Glomerular visceral epithelial cell (primary cell): ENCODE results near the gene ATG10.
A peak's percentile ranks its signal among the peaks of the same experiment; 100 is the strongest.
"Not testable (repeated sequence)": the region's sequence is repeated elsewhere in the genome, so short reads cannot be mapped to it uniquely, and the experiment has no call there.

Experiments
- DNase-seq: peaks from one replicate; pipeline ENCODE4 v3.0.0-alpha.2; 2016; ENCODE audit errors: extremely low spot score

The ATG10 gene

DNA sequence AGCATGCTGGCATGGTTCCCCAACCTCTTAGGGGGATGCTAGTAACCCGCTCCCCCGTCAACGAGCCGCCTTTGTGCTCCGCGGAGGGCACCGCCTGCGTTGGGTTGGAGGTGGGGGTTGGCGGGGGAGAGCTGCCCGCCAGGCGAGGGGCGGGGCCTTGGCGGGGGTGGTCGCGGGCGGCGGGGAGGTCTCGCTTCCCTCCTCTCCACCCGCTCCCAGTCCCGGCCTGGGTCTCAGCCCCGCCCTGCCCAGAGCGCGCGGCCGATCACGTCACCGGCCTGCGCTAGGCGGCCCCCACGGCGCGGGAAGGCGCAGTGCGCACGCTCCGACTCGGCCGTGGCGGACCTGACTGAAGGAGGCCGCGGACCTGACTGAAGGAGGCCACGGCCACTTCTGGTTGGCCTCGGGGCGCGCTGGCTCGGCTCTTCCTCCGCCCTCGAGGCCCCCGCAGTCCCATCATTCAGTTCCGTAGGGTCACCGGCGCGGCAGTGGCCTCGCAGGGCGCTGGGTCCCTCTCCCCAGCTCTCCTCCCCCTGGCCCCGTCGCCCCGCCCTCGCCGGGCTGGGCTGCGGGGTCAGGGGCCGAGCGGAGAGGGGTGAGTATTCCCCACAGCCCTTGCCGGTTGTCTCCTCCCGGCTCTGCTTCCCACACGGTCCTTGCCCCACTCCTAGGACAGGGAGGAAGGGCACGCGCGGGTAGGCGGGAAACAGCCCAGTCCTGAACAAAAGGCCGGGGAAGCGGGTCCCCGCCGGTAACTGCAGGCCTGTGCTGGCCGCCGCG is at the start of gene ATG10:
Gene ATG10, plus strand, starts transcription at position 312 of the 780 bp plus-strand sequence. CDS start 15,548 bp downstream, outside the sequence.
- peak; percentile 97 for DNase-seq

DNA sequence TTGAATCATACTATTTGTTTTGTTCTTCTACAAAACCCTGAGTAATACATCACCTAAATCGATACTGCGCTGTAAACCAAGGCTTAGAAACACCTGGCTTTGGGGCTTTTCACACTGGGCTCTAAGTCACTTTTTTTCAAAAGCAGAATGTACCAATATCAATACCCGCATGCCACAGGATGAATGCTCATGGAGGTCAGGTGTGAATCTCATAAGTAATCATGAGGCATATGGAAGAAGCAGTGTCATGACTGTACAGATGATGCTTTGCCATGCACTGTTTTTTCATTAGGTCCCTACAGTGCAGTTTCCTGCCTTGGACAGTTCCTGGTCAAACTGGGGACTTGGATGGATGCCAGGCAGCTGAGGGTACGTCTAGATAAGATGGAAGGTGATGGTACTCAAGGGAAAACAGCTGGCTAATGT is 49.0 kb upstream of the ATG10 start:
- no peak for DNase-seq

DNA sequence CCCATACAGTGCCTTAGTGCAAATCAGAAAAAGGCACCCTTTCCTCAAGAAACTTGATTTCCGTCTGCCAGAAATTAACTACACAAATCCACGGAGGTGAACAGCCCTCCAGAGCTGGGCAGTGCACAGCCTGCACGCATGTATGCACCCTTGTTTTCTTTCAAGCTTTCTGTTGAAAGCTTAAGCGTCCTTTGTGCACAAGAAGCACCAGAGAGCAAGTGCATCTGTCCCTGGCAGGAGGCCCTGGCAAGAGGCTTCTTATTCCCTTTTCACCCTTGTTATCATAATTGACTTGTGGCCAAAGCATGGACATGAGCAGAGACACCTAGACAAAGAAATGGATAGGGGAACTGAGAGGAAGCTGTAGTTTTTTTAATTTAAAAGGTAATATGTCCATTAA is 47.4 kb upstream of the ATG10 start:
- DNase-seq, result no peak

DNA sequence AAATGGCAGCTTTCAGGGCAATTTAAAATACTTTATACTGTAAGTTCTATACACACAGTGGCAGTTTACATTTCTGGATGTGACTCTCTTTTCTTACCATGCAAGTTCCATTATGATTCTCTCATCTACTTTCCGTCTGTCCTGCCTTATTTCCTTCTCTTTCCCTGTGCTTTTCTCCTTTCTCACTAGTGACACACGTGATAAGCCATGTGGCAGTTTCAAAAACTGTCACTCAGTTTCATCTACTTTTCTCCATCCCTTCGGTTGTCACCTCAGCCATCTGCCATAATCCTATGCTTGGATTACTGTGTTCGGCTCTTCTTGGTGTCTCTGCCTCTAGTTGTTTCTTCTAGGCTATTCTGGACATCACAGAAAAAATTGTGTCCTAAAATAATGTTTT is 46.8 kb upstream of the ATG10 start:
- no peak for DNase-seq

DNA sequence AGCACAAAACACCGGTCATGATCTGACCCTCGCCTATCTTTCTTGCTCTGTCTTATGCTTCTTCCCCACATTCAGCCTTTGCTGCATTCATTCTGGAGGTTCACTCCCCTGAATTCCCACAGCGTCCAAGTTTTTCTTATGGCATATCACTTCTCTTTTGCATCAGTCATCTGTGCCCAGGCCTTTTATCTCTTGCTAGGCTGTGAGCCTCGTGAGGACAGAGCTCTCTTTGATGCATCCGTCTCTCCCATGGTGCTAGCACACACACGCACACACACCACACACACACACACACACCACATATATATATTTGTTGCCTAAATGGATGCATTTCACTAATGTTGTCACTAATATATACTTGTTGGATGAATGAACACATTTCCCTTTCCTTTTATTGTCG is 45.8 kb upstream of the ATG10 start:
- DNase-seq, result no peak

DNA sequence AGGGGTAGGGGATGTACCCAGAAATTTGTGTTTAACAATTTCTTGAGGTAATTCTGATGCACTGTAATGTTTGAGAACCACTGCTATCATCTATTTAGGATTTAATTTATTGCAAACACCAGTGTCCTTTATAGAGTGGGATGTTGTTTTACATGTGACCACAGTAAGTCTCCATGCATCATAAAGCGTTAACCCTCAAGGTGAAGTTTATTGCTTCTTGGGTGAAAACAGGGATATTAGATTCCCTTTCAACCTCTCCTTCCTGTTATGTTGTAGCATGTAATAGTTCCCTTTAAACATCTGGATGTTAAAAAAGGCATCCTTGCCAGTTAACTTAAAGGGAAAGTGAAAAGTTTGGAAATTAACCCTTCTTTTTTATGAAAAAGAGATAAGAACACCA is 35.8 kb upstream of the ATG10 start:
- no peak for DNase-seq

DNA sequence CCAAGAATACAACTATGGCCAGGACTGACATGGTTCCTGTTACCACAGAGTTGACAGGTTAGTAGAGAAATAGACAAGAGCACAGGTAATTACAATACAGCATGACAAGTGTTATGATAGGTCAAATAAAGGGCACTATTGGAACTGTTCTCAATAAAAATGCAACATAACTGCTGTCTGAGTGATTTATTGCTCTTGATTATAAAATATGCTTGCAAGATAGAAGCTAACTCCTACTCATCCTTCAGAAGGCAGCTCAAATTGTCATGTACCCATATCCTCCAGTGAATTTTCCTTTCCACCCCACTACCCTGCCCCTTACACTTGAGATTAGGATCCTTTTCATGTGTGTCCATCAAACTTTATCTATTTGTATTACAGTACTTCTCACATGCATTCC is 35.1 kb upstream of the ATG10 start:
- no peak for DNase-seq

DNA sequence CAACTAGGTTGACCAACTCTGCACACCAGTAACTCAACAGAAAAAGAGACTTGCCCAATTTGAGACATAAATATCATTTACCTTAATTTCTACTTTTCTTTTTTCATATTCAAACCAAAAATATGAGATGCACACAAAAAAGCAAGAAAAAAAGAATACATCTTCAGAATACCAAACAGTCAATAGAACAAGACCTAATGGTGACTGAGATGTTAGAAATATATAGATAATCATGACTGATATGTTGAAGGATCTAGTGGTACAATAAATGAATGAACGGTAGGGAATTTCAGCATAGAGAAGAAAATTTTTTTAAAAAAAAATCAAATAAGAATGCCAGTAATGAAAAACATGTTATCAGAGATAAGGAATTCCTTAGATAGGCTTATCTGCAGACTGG is 29.1 kb upstream of the ATG10 start:
- DNase-seq, result no peak

DNA sequence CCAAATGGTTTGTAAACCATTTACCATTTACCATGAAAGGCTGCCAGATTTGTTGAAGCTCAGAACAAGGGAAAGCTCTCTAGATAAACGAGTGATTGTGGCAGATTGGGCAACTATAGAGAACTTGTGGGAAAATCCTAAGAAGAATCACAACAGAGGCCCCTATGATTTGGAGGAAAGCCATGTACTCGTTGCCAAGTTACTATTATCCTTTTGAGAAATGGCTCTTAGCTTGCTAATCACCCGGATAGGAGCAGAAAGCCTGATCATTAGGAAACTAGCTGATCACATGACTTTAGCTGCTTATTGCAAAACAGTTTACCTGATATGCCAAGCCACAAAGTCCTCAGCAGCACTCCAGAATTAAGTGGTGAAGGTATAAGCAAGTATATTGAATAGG is 23.5 kb upstream of the ATG10 start:
- DNase-seq, result no peak

DNA sequence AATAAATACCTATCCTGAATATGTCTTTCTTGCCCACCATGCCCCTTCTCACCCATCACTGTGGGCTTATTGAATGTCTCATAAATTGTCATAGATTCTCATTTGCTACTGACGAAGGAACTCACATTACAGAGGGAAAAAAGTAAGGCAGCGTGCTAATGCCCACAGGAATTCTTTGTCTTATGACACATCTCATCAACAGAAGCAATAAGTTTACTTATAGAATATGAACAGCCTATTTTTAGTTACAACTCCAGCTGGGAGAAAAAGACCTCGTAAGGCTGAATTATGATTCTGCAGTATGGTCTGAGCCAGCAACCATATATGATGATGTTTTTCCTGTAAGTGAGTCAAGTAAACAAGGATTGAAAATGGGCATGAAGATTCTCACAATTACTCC is 22.4 kb upstream of the ATG10 start:
- DNase-seq, result no peak

DNA sequence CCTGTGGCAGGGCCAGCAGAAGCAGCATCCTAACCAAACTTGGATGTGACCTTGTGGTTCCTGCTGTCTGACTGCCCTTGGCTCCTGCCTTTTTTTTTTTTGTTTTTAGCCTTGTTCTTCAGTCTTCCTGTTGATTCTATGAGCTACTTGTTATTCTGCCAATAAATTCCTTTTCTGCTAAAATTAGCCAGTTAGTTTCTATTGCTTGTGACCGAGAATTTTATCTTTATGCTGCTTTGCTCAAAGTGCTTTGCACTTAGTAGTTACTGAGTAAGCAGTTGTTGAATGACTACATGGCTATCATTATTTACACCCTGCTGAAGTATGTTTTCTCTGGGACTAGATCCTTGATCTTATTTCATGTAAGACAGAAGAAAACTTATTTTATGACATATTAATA is 20.8 kb upstream of the ATG10 start:
- no peak for DNase-seq

DNA sequence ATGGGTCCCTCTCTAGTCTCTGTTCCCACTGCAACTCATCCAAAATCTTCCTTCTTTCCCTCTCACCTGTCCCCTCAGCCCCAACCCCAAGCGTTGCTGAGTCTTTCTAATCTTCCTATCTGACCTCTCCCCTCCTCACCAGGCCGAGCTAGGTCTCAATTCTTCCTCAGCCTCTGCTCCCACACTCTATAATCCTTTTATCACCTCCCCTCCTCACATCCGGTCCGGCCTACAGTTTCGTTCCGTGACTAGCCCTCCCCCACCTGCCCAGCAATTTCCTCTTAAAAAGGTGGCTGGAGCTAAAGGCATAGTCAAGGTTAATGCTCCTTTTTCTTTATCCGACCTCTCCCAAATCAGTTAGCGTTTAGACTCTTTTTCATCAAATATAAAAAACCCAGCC is 17.0 kb upstream of the ATG10 start:
- DNase-seq, result not testable (repeated sequence)

DNA sequence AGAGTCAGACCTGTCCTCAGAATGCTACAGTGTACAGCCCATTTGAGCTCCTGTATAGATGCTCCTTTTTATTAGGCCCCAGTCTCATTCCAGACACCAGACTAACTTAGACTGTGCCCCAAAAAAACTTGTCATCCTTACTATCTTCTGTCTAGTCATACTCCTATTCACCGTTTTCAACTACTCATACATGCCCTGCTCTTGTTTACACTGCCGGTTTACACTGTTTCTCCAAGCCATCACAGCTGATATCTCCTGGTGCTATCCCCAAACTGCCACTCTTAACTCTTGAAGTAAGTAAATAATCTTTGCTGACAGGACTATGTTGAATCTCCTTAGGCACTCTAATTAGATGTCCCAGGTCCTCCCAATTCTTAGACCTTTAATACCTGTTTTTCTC is 13.7 kb upstream of the ATG10 start:
- DNase-seq, result not testable (repeated sequence)

DNA sequence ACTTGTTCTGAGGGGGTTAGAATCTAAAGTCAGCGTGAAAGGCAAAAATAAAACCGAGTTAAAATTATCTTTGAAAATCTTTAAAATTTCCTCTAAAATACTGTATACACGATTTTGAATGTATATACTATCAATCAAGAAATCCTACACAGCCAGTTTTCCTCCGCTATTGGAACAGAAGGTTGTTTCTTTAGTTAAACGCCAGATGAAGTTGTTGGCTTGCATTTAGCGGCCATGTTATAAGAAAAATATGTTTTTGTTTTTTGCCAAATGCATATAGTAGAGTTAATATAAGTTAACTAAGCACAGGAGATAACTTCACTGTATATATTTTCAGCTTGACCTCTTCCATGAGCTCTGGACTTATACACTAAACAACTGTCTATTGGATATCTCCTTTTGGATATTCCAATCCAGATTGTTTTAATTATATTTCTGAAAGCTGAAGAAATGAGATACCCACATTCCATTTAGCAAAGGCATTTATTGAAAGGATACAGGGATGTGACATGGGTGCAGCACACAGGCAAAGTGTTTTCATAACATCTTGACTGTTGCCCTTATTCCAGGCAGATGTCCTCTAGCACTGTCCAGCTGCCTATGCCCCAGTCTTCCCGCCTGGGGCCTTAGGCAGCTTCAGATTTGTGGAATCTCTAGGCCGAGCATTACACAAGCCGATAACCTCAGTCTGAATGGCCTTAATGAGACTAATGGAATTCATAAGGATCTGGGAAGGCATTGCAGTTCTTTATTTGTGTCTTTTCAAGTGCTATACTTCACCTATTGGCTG is 10.0 kb upstream of the ATG10 start:
- DNase-seq, result no peak

DNA sequence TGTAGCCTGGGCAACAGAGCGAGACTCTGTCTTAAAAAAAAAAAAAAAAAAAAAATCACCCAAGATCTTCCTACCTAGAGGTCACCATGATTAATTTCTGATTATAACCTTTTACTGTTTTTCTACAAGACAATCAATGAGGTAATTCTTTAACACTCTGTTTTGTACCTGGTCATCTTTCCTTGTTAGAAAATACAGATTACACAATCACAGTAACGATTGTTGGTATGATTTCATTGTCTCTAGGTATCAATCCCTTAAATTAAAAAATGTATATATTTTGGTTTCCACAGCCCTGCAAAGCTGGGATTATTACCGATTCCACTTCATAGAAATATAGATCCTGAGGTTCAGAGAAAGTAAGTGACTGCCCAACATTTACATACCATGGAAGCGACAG is 8.3 kb upstream of the ATG10 start:
- DNase-seq, result no peak

DNA sequence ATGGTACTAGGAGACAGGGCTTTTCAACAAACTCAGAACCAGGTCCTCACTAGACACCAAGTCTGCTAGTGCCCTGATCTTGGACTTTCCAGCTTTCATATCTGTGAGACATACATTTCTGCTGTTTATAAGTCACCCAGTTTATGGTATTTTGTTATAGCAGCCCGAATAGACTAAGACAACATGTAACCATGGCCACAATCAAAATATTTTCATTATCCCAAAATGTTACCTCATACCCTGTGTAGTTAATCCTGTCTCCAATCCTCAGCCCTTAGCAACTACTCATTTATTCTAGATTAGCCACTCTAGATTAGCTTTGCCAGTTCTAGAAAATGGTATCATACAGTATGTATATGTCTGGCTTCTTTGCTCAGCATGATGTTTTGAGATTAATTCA is 6.3 kb upstream of the ATG10 start:
- no peak for DNase-seq

DNA sequence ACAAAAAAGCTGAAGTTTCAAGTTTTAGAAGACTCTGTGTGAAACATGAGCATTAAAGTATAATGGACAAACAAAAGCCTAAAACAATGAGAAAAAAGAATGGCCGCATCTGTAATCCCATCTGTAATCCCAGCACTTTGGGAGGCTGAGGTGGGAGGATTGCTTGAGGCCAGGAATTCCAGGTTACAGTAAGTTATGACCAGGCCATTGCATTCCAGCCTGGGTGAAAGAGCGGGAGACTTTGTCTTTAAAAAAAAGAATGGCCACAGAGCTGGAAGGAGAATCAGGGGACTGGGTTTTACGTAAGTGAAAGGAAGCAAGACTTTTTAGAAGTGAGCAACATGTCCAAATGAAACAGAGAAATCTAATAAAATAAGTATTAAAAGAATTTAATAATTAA is 2.6 kb upstream of the ATG10 start:
- DNase-seq, result no peak

DNA sequence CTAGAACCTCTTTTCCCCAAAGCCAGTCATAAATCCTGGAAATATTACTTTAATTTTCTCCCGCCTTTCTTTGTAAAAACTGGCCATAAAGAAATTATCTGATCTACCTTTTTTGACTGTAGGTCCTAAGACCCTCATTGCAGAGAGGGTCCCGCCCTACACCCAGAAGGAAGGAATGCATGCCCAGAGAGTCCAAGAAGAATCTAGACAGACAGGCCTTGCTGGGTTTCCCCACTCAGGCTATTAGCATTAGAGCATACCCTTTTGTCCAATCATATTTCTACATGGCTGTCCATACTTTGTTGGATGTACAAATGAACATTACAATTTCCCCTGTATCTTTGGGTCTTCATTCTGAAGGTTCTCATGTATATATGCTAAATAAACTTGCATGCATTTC is 1.9 kb upstream of the ATG10 start:
- DNase-seq, result no peak

DNA sequence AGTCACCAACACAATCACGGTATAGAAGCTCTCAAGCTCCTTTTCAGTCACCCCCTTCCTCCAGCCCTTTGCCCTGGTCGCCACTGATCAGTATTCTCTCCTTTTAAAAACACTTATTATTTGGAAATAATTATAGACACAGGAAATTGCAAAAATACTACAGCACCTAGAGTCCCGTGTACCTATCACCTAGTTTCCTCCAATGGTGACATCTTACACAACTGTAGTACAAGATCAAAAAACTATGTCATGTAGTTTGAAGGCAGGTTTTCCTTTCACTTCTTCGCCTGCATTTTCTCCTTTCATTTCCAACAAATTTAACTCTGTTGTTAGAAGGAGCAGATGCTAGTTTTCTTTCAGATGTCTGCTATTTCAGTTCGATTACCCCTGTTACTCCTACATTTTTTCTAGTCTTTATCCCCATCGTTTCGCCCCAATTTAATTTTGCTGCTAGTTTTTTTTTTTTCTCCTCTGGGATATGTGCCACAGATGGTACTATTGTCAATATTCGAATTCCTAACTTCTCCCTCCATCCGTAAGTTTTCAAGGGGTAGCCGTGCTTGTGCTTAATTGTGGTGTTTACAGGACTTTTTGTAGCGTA is 612 bp upstream of the ATG10 start:
- DNase-seq, result peak; percentile 20

DNA sequence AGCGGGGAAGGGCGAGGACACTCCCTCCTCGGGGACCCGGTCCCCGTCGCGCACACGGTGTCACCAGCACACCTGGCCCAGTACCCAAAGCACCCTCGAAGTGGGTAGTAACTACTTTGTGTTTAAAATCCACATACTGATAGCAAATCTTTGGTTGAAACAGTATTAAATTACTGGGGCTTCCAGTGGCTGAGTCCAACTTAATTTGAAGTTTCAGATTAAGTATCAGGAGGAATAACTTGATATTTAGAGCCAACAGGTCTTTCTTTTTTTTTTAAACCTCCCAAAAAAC is 615 bp downstream of the ATG10 start:
- DNase-seq, result no peak

DNA sequence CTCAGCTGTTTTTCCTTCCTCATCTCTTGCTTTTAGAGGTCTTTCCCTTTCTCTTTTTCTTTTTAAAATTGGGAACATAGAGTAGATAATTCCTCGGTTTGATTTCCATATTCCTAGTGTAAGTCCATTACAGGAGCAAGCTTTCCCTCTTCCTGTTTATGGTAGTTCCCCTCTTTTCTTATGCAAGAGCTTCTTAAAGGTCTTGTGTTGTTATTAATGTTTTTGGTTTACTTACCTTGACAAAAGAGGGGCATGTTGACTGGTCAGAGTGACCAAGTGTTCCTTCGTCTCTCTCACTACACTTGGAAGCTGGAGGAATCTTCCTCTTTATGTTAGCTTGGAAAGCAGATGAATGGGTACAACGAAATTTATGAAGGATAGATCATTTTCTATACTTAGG is 8.3 kb downstream of the ATG10 start:
- no peak for DNase-seq

DNA sequence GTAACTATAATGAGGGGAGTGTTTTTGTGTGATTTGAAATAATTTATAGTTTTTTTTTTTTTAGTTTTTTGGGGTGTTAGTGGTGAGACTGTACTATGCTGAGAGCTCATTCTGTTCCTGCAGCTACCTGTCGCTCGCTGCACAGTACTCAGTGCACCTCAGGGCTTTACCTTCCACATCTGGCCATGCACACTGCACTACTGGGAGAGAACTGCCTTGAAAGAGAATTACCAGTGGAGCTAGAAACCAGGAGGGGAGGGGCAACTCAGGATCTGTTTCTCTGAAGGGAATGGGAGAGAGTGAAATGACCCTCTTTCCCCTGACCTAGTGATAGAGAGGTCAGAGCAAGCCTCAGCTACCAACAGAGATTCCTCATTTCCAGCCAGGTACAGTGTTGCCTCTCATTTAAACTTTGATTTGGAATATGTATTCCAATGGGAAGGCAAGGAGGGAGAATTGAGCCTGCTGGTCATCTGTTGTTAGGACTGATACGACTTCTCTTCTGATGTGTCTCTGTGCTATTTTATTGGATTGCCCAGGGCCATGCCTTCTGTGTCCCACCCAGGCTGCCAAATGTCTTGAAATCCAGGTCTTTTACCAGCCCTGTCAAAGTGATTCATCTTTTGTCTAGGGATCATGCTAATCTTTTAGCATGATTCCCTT is 8.9 kb downstream of the ATG10 start:
- DNase-seq, result no peak
